GM21737 (cell line): ENCODE measurements around the gene PEX1.
"Not testable (repeated sequence)": the region's sequence is repeated elsewhere in the genome, so short reads cannot be mapped to it uniquely, and the experiment has no call there.

Experiments
- ATAC-seq: cut with Tn5 transposase; IDR thresholded peaks from one replicate; pipeline ENCODE4 v1.9.1; 2021; ENCODE audit warnings: mild to moderate bottlenecking, moderate library complexity; ENCODE audit not compliant: unreplicated experiment

The PEX1 gene

DNA sequence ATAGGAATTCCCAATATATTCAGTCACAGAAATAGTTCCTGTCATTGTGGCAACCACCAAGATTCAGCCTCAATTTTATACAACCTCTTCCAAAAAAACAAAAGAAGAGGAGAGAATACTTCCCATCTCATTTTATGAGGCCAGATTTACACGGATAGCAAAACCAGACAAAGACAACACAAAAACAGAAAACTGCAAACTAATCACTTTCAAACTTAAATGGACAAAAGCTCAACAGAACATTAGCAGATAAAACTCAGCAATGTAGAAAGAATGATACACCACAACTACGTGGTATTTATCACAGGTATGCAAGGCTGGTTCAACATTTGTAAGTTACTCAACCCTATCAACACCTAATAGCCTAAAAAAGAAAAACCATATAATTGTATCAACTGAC is 22.0 kb downstream of the PEX1 start:
- no peak for ATAC-seq

DNA sequence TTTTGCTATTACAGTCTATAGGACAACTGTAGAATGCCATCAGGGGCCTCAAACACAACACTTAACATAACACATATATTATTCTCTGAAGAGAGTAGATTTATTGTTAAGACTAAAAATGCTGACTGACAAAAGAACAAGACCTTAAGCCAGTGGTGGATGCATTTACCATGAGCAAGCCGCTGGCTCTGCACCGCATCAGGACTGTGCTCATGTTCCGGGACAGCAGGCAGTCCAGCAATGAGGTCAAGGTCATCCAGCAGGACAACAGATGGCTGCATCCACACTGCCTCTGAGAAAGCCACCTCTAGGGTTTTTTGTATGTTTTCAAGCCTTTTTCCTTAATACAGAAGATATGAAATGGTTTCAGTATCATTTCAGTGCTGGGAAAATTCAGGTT is 23.8 kb downstream of the PEX1 start:
- no peak for ATAC-seq

DNA sequence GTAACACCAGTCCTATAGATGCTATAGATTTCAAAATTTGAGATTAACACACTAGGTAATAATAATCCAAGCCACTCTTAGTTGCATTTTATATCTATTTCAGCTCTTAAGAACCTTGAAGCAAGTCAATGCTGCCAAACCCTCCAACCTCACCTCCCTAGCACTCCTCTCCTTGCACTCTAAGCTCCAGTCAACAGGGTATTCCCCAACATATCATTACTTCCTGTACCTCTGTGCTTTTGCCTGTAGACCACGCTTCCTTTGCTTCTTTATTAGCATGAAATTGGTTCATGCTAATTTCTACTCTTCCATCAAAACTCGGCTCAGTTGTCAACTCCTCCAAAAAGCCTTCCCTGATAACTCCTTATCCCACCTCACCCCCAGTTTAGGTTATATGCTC is 24.6 kb downstream of the PEX1 start:
- no peak for ATAC-seq

DNA sequence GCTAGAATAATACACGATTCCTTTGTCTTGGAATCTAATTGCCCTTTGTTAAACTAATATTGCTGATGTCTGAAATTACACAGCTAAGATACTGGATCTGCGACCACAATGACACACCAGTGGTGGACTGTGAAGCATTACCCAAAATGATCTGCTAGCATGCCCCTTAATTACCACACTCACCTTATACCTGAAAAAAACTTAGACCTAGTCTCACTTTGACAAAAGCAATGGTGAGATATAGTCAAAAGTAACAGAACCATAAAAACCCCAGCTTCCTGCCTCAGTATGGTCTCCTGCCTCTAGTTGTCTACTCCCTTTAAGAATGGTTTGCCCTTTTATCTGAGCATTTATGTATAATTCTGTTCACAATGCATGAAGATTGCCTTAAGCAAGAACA is 29.8 kb downstream of the PEX1 start:
- ATAC-seq = no peak

DNA sequence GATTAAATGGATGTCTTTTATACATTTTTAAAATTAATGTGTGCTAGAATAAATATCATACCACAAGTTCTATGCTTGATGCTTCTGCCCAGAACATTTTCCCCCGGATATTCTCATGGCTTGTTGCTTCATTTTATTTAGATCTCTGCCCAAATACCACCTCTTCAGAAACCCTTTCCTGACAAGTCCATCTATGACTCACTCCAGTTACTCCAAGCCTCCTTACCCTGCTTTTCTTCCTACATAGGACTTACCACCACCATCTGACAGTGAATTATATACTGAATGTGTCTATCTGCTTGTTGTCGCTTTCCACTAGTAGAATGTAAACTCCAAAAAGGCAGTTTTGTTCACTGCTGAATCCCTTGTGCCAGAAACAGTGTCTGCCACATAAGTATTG is 31.4 kb downstream of the PEX1 start:
- no peak for ATAC-seq

DNA sequence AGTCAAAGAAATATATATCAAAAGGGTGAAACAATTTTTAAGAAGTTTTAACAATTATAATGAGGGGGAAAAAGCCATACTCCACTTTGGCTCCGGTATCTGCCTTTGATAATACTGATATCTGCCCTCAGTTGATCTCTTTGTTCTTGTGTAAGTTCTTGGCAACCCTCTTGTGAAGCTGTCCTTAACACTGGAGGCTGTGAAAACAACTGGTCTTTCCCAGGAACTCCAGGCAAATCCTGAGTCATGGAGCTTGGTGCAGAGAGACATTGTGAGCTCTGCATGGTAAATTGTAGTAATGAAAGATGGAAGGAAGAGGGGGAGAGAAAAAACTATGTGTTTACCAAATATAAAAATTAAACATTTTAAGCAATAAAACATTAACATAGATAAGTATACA is 38.7 kb downstream of the PEX1 start:
- ATAC-seq = no peak

DNA sequence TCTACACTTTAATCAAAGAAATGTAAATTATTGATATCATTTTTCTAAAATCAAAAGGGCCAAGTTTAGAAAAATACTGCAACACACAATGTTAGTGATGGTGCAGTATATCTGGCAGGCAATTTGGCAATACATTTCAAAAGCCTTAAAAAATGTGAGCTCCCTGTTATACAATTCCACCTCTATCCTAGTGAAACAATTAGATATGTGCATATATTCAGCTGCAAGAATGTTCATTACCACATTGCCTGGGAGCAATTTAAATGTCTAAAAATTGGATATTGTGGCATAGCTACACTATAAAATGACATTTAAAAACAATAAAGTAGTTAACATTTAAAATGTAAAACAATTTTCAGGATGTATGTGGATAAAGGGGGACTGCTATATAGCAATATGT is 40.5 kb downstream of the PEX1 start:
- ATAC-seq = no peak

DNA sequence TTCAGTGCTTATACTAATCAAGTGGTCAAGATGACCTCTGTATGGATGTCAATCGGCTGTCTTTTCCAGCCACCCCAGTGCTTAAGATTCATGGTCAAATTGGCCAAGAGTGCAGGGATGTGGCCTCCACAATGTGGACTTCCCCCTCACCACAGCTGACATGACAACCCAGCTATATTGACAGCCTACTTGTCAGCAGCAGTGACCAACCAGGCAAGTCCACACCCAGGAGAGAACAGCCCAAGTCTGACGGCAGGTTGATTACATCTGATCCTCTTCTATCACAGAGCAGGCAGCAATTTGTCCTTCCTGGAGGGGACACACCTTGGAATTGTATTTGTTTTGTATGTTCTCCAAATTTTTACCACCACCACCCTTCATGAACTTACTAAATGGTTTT is 42.3 kb downstream of the PEX1 start:
- no peak for ATAC-seq

DNA sequence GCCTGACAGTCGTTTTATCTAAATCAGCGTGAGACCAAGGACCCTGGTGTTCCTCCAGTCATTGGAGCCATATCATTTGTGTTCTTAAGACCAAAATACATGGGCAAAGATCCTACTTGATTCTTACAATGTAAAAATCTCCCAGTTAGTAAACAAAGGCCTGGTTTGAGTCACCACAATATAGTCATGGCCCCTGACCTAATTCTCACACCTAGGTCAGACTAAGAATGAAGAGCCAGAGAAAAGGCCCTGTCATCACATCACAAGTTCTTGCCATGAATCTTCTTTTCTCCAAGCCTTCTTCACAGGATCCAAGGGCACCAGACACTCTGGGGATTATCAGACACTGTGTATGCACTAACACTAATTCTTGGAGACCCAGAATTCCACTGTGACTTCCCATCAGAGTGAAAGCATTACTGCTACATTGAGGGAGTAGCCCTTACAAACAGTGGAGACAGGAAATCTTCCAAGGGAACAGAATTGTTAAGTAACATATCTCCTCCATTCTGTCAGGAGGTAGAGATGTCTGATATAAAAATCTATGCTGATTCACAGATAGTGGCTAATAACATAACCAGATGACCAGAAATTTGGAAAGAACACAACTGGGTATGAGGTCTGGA is 42.9 kb downstream of the PEX1 start:
- ATAC-seq = no peak

DNA sequence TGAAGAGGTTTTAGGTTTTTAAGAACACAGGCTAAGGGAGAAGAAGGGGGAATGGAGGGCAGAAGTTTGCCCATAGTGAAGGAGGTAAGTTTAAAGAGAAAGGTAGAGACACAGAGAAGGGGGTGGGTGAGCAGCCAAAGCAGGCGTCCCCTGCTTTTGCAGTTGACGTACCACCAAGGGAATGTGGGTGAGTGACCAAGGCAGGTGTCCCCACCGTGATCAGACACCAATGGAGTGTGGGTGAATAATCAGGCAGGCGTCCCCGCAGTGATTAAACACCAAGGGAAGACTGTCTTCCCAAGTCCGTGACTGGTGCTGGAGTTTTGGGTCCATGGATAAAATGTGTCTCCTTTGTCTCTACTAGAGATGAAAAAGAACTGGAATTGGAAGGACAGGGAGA is 44.1 kb downstream of the PEX1 start:
- ATAC-seq = not testable (repeated sequence)

DNA sequence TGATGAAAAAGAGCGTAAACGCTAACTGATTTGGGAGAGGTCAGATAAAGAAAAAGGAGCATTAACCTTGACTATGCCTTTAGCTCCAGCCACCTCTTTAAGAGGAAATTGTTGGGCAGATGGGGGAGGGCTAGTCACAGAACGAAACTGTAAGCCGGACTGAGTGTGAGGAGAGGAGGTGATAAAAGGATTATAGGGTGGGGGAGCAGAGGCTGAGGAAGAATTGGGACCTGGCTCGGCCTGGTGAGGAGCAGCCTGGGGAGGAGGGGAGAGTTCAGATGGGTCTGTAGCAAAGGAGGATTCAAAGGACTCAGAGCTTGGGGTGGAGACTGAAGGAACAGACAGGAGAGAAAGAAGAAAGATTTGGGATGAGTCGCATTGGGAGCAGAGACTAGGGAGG is 44.7 kb downstream of the PEX1 start:
- ATAC-seq = not testable (repeated sequence)

DNA sequence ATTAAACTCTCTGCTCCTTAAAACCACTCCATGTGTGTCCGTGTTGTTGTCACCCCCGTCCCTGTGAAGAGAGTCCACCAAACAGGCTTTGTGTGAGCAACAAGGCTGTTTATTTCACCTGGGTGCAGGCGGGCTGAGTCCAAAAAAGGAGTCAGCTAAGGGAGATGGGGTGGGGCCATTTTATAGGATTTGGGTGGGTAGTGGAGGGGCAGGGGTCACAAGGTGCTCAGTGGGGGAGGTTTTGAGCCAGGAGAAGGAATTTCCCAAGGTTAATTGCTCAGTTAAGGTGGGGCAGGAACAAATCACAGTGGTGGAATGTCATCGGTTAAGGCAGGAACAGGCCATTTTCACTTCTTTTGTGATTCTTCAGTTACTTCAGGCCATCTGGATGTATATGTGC is 49.2 kb downstream of the PEX1 start:
- ATAC-seq = not testable (repeated sequence)

DNA sequence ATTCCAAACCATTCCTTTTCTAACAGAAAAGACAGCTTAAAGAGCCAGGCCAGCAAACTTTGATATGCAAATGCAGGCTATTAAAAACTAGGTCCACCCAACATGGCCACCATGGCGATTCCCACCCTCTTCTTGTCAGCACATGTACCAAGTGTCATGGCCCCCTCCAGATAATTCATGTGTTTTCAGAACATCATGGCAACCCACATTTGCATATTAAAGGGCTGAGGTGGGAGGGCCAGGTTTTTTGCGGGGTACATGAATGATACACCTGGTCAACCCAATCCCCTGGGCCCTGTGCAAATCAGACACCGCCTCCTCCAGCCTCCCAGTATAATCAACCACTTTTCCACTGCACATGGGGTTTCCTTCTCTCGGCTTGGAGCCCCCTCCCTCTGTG is 49.6 kb downstream of the PEX1 start:
- no peak for ATAC-seq

DNA sequence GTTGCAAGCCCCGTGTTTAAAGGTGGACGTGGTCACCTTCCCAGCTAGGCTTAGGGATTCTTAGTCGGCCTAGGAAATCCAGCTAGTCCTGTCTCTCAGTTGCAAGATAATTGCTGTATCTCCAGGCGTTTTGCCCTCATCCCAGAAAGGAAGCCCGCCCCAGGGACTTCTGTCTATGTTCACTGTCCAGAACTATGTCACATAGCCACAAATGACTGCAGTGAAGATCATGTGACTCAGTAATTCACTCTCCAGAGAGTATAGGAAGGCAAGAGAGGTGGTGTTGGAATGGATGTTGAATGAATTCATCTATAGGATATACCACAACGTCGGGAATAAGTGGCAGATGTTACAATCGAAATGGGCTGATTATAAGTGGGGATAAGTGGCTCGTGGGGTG is 50.2 kb downstream of the PEX1 start:
- no peak for ATAC-seq

DNA sequence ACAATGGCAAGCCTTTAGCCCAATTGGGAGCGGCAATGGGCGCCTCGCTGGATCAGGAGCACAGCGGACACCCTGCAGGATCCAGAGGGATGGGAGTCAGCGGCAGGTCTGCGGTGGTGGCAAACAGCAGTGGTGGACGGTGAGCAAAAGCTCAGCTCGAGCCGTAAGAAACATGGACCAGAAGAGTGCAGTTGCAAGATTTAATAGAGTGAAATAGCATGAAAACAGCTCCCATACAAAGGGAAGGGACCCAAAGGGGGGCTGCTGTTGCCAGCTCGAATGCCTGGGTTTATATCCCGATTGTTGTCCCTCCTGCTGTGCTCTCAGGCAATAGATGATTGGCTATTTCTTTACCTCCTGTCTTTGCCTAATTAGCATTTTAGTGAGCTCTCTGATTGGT is 50.6 kb downstream of the PEX1 start, which contains the start of gene ERVW-1:
Gene ERVW-1, minus strand, starts transcription at position 266 of the 400 bp plus-strand sequence. CDS start 7,565 bp downstream, outside the sequence.
- ATAC-seq = not testable (repeated sequence)

DNA sequence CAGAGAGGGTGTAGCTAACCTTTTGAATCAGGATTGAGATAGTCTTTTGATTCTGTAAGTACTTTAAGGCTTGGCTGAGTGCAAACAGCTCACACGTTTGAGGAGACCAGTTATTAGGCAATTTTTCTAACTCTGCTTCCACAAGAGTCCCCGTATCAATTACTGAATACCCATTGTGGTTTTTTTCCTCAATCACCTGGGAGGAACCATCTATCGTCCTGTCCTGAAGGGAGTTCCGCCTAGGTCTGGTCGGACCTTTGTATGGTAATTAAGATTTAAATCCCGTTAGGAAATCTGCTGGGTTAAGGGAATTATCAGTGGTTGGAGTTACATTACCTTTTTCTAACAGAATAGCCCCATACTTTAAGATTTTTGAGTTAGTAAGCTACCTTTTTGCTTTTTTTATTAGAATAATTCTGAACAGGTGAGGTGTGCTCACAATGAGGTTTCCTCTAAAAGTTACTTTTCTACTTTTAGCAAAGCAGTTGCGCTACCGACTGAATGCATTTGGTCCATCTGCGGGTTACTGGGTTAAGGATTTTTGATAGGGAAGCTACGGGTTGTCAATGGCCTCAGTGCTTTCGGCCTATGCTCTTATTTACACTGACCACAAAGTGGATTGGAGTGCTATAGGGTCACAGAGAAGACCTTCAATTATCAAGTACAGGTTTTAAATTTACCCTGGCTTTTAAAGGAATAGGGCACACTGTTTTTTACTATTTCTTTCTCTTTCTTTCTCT is 52.3 kb downstream of the PEX1 start:
- not testable (repeated sequence) for ATAC-seq

DNA sequence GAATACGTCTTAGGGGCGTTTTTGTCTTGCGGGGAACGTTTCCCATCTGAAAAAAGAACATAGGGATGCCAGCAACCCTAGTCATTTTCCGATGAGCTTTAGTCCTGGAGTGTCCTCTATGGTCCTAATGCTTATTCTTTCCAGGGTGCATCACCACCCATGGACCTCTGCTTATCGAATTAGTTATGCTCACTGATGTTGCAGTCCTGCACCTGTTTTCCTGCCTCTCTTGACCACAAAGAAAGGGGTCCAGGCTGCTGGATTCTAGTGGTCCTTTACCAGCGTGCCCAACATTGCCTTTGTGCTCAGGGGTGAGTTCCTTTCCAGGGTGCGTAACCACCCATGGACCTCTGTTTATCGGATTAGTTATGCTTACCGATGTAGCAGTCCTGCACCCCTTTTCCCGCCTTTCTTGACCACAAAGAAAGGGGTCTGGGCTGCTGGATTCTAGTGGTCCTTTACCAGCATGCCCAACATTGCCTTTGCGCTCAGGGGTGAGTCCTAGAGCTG is 53.0 kb downstream of the PEX1 start:
- ATAC-seq = not testable (repeated sequence)

DNA sequence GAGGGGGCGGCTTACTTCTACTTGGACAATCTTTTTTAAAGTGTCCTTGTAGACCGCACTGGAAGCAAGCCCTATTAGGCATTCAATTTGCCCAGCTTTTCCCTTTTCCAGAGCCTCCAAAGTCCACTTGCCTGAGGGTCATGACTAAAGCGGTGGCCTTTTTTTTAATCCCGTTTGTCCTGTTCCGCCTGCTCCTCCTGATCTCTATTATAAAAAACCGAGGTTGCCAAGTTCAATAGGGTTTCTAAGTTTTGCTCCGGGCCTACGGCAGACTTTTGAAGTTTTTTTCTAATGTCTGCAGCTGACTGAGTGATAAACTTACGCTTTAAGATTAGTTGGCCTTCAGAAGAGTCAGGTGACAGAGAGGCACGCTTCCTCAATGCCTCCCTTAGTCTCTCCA is 54.3 kb downstream of the PEX1 start:
- ATAC-seq = not testable (repeated sequence)

DNA sequence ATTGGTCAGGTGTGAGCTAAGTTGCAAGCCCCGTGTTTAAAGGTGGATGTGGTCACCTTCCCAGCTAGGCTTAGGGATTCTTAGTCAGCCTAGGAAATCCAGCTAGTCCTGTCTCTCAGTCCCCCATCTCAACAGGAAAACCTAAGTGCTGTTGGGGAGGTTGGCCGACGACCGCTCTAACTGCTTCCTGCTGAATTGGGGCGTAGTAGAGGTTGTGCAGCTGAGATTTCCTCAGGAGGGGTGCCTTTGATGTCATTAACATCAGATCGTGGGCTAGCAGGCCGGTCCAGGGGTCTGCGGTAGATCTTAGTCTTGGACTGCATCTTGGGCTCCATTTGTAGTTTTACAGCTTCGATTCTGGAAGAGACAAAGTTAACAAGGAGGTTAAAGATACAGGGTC is 59.7 kb downstream of the PEX1 start:
- not testable (repeated sequence) for ATAC-seq

DNA sequence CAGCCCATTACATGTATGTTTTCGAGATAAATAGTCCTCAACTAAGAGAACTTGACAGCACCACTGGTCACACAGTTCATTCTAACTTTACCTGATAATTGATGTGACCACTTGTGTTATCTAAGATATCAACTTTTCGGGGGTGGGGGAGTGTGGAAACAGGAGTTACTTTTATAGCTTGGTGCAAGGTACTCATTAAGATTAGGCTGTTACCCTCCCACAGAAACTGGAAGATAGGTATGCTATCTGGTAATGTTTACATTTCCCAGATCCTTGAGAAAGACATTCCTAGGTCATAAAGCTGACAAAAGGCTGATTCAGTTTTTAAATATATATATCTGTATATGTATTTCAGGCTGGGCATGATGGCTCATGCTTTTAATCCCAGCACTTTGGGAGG is 61.6 kb downstream of the PEX1 start:
- ATAC-seq = no peak

DNA sequence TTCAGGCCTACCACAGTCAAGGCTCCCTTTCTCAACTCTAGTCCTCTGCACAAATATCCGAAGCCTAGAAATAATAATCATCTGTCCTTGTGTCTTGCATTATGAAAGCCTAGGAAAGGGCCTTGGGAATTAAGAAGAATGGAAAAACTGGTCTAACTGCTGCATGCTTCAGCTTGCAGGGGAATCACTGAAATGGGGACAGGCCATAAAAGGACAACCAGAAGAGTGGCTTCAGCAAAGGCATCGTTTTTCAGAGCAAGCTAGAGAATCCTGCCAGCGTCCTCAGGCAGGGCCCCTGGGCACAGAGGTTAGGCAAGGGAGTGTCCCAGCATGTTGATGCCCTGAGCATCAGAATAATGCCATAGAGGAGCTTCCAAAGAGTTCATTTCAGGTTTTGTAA is 63.8 kb downstream of the PEX1 start:
- no peak for ATAC-seq

DNA sequence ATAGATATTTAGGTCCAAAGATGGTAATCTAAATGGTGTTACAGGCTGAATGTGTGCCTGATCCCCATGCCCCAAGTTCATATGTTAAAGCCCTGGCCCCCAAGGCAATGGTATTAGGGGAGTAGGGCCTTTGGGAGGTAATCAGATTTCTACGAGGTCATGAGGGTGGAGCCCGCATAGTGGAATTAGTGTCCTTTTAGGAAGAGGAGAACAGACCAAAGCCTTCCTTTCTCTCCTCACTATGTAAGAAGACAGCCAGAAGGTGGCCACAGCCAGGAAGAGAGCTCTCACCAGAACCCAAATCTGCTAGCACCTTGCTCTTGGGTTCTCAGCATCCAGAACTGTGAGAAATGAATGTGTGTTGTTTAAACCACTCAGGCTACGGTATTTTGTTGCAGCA is 65.8 kb downstream of the PEX1 start:
- no peak for ATAC-seq
